ENCODE results near the gene IFT122.

Gene IFT122

DNA sequence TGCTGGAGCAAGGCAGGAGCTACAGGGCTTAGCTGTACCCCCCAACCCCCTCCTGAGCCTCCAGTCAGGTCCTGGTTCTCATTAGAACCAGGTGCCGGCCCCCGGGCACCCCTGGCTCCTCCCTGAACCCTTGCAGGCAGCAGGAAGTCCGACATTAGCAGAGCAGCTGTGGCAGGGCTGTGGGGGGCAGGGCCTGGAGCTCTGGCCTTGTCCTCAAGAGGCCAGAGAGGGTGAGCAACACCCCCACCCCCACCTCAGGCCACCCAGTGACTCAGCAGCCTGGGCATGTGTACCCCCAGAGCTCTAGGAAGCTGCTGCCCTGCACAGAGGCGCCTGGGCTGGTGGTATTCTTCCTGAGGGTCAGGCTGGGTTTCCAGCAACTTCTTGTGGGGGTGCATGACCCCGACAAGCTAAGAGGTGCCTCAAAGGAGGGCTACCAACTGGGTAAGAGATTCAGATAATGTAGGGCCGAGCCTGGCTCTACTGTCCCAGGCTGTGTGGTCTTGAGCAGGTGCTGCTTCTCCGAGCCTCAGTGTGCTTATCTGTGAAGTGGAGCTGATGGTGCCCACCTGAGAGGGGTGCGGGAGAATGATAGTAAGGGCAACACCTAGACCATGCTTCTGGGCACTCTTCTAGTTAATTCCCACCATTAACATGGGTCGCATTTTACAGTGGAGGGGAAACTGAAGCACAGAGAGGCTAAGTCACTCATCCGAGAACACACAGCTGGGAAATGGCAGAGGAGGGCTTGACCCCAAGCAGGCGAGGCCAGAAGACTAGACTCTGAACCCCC is 118.9 kb downstream of the IFT122 start:
- DNase-seq (ENCODE audit: low spot score): no peak

DNA sequence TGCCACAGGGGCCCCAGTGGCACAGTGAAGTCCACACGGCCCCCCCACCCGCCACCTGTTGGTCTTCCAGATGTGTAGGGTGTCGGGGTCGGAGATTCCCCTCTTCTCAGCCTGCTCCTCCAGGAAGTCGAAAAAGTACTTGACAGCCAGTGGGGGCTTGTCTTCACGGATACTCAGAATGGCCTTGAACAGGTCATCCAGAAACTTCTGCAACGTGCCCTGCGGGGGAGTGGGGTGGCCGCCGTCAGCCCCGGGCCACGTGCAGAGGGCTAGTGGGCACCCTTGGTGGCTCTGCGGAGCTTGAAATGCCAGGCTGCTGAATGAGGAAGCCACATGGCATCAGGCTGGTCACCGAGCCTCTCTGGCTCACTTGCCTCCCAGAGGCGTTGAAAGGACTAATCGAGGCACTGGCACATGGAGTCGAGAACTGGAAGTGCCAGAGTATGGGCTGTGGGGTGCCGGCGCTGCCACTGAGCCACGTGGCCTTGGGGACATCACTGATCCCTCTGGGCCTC is 119.6 kb downstream of the IFT122 start:
- DNase-seq (ENCODE audit: low spot score): no peak

DNA sequence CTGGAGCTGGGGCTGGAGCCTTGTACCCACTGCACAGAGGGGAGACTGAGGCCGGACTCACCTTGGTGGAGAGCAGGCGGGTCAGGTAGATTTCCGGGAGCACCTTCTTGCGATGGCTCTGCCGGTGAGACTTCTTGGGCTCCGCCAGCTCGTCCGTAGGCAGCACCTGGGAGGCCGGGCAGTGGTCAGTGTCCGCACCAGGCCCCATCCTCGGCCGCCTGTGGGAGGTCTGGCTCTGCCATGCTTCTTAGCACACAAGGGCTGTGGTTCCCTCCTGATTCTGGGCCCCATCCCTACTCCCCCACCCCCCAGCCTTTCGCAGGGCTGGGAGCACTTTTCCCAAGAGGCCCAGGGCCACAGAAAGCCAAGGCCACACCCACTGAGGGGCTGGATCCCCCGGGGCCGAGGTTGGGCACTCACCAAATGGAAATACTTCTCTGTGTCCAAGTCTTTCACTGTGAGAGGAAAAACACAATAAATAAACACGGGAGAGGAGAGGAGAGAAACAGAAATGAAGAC is 120.3 kb downstream of the IFT122 start:
- no peak for DNase-seq (ENCODE audit: low spot score)

DNA sequence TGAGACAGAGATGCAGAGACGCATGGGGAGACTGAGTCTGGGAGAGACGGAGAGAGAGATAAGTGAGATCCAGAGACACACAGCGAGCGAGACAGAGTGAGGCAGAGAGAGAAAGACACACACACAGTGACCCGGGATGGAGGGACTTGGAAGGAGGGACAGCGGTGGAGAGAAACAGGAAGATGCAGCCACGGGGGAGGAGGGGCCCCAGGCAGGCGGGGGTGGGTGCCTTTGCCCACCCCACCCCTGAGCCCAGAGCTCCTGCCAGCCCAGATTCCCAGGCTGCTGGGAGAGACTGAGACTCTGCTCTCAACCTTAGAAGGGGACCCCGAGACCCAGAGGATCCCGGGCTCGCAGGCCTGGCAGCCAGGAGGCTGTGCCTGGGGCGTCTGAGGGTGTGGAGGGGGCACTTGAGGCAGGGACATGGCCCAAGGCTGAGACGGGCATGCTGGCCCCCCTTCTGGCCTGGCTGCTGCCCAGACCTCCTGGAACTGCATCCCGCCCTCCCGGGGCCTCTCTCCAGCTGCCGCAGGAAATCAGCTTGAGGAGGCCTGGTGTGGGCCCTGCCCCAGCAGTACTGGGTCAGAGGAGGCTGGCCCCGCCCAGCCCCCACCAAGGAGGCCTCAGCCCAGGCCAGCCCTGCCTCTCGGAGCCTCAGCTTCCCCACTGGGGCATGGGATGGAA is 121.0 kb downstream of the IFT122 start:
- DNase-seq (ENCODE audit: low spot score): no peak

DNA sequence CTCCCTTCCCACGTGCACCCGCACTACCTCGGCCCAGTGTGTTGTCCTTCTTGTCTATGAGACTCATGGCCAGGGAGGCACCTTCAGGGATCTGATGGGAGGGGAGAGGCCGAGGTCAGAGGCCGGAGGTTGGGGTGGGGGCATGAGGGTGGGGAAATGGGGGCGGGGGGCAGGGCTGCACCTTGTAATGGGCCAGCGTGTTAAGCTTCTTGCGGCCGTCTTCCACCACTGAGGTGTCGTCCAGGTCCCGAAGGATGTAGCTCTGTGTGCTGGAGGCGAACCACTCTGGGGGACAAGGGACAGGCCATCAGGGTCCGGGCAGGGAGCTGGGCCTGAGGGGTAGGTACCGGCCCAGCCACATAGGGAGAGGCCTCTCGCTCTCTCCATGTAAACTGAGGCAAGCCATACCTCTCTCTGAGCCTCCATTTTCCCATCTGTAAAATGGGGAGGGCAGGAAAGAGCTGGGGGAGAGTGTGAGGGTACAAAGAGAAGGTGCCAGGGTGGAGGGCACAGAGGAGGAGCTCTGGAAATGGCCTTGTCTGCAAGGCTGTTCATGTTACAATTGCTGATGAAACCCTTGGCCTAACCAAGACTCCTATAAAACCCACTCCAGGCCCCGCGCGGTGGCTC is 121.7 kb downstream of the IFT122 start:
- no peak for DNase-seq (ENCODE audit: low spot score)

DNA sequence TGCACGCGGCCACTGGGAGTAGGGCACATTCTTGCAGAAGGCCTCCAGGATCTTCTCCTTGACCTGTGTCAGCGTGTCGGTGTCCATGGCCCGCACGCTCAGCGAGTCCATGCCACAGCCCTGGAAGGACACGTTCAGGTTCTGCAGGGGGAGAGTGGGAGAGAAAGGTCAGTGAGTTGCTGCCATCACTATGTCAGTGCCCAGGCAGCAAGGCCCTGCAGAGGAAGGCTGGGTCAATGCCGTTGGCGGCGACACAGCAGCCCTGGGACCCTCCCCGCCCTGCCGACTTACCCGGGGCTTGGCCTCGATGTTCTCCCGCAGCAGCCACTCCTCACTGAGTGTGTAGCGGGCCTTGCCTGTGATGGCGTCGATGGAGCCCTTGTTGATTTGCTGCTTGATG is 122.8 kb downstream of the IFT122 start:
- DNase-seq (ENCODE audit: low spot score): no peak

DNA sequence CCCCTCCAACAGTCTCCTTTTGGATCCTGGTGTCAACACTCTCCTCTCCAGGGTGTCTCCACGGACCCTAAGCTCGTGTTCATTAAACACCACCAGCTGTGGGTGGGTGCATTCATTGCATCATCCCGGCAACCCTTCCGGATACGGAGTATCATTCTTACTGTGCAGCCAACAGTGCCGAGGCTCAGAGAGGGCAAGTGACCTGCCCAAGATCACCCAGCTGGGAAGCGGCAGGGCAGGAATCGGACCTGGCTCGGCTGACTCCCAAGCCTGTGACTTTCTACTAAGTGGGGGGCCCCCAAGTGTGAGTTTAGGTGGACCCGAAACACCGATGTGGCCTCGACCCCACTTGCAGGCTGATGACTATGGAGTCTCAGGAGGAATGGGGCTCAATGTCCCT is 123.3 kb downstream of the IFT122 start:
- no peak for DNase-seq (ENCODE audit: low spot score)

DNA sequence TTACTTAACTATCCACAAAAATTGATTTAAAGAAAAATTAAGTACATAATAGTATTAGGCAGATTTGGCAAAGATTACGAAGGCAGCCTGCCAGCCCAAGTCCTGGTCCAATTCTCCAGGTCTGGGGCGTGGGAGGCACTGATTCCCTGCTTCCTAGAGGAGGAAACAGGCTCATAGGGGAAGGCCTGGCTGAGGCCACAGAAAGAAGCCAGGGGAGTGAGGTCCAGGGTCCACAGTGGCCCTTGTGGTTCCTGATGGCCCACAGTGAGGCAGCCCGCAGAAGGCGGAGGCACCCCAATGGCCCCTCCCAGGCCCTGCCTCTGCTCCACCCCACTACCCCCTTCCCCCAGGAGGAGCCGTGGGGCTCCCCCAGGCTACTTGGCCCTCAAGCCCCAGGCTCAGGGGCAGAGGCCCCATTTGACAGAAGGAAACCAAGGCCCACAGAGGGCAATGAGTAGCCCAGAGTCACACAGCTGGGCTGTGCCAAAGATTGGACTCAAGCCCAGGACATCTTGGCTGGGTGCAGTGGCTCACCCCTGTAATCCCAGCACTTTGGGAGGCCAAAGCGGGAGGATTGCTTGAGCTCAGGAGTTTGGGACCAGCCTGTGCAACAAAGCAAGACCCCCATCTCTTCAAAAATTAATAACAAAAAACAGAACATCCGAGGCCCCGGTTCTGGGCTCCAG is 124.0 kb downstream of the IFT122 start:
- DNase-seq (ENCODE audit: low spot score): no peak

DNA sequence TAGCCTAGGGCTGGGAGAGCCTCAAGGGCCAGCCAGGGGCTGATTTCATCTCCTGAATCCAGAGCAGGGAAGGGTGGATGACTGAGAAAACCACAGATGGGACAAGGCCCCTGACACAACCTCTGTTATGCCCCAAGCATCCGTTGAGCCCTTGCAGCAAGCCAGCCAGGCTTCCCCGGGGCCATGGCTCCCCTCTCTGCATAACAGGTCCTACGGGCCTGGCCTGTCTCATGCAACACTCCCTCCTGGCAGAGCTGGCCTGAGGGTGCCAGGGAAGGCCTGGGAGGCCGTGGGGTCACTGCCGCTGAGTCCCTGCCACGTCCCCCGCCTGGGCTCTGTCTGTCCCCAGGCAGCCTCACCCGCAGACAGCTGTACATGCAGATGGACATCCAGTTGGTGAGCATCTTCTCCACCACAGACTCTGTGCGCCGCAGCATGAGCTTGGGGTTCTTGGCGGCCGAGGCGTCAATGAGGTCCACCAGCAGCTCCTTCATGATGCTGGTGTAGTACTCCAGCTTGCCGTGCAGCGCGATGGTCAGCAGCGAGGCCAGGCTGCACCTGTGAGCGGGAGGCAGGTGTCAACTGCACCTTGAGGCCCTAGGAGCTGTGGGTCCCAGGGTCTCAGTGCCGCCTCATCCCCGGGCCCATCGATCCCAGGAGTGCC is 125.1 kb downstream of the IFT122 start:
- no peak for DNase-seq (ENCODE audit: low spot score)

DNA sequence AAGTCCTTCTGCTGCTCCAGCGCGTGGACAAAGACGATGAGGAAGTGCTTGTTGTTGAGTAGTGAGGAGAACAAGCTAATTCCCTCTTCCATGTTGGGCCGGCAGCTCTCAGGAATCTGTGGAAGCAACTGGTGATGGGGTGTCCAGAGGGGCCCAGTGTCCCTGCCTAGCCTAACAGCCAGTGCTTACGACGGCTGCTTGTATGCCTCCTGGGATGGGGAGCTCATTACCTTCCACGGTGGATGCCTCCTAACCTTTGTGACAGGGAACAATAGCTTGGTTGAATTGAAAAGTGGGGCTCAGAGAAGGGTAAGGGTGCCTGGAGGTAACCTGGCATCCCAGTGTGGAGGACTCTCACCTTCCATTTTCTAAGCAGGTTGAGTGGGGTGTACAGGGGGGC is 125.9 kb downstream of the IFT122 start:
- no peak for DNase-seq (ENCODE audit: low spot score)

DNA sequence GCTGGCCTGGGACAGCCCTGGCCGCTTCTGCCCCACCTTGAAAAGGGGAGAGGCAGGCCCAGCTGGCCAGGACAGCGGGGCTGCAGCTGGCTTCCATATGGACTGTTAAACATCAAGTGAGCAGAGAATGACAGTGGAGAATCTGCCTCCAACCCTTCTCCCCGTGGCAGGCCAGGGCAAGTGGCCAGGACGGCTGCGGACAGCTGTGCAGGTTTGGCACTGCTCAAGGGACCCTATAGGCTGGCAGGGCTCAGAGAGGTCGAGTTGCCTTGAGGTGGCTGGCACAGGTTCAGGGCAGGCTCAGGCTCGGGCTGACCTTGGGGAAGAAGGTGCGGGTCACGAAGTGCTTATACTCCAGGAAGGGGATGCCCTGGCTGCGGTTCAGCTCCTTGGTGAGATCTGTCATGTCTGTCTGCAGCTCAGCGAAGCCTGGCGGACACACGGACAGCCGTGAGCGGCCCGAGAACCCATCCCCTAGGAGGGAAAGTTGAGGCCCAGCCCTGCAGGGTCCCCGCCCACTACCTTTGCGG is 127.2 kb downstream of the IFT122 start:
- DNase-seq (ENCODE audit: low spot score): no peak

DNA sequence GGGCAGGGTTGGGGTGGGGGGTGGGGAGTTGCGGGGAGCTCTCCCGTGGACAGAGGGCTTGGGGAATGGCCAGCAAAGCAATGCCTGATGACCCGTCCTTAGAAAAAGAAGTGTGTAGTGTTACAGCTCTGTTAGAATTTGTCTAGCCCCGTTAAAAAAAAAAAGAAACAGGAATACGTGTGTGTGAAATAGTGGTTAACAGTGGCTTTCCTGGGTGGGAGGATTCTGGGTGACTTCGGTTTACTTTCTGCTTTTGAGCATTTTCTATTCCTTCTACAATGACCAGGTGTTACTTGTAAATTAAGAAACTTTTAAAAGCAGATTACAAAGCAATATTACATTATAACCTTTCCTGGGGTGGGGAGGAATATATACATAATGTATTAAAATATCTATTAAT is 127.9 kb downstream of the IFT122 start:
- DNase-seq (ENCODE audit: low spot score): no peak

DNA sequence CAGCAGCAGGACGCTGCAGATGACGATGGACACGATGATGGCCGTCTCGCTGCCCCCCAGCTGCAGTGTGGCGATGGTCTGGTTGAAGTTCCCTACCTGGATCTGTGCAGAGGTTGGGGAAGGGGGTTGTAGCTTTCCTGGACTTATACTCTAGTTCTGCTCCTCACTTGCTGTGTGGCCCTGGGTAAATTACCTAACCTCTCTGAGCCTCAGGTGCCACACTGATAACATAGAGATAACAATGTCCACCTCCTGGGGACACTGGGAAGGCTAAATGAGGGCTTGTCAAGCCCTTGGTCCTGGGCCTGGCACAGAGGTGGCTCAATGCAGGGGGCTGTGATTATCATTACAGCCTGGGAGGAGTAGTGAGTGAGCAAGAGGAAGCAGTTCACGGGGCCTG is 129.8 kb downstream of the IFT122 start:
- no peak for DNase-seq (ENCODE audit: low spot score)
